Large intestine (tissue), 3 donors: ENCODE data around the gene NT5C2. TPM values are rescaled to one million over a fixed set of nuclear protein-coding genes. Genes with fewer than 3 reads are reported as not detected.
A peak's percentile ranks its signal among the peaks of the same experiment; 100 is the strongest.
"Not testable (repeated sequence)": the region's sequence is repeated elsewhere in the genome, so short reads cannot be mapped to it uniquely, and the experiment has no call there.

ENCODE experiments used
- DNase-seq, 2 donors: peaks; one replicate each; pipeline versions ENCODE4 v3.0.0 to v3.0.0-alpha.2; 2013
- H3K27ac ChIP-seq: one replicate; pipeline ENCODE4 v1.5.1; 2013; ENCODE audit warnings: low read length
- H3K27me3 ChIP-seq: 2 replicates; pipeline ENCODE4 v1.6.1; 2013; ENCODE audit warnings: low read length; ENCODE audit not compliant: control insufficient read depth, insufficient read depth
- H3K36me3 ChIP-seq: 2 replicates; pipeline ENCODE4 v1.6.1; 2013; ENCODE audit warnings: low read length; ENCODE audit not compliant: control insufficient read depth, insufficient read depth
- H3K4me1 ChIP-seq: one replicate; pipeline ENCODE4 v1.6.1; 2013; ENCODE audit warnings: low read length; ENCODE audit not compliant: control insufficient read depth, insufficient read depth
- H3K4me3 ChIP-seq: one replicate; pipeline ENCODE4 v1.5.1; 2013; ENCODE audit warnings: low read length
- H3K9me3 ChIP-seq: one replicate; pipeline ENCODE4 v1.6.1; 2013; ENCODE audit warnings: mild to moderate bottlenecking, low read depth, low read length, moderate library complexity; ENCODE audit not compliant: control insufficient read depth
- WGBS: methylation state at CpG from one replicate; pipeline ENCODE4 v1.1.5; 2013; ENCODE audit warnings: low lambda C conversion rate; ENCODE audit not compliant: insufficient coverage; 5-methylcytosine and 5-hydroxymethylcytosine counted together
- polyA plus RNA-seq: library from polyadenylated mRNA; unstranded; fragments of 120-200 nt; gene quantifications from one replicate; pipeline ENCODE4 v1.2.1, GENCODE V29; 2013

The NT5C2 gene
- polyA plus RNA-seq, 1 donor, result 63.9 TPM

- Histone ChIP-seq H3K9me3 (no peaks in the 10 kb centered on the region), H3K36me3 (peaks cover 2% of the 10 kb centered on the region), H3K4me1 (no peaks in the 10 kb centered on the region), H3K4me3 (no peak overlapping the region), H3K27ac (no peak overlapping the region), H3K27me3 (no peaks in the 10 kb centered on the region)
- whole genome bisulfite sequencing, result 67% methylated on average over 1 of the region's 3 CpGs
- peak in 1 of 2 donors; percentile 33 for DNase-seq
Observed at GRCh38 chr10:103145860-103146466, 47.1 kb downstream of the NT5C2 start.

GRCh38 chr10:103145046-103145445 is 48.0 kb downstream of the NT5C2 start:
- peak overlapping the region; percentile 34 for H3K27ac ChIP-seq

GRCh38 chr10:103144041-103144440 is 49.0 kb downstream of the NT5C2 start:
- WGBS, result no CpG with 5 or more reads among the region's 2 CpGs
- DNase-seq, result no peak
- no peaks in the 10 kb centered on the region for H3K4me1 ChIP-seq

More at GRCh38 chr10:103145046-103145445, 48.0 kb downstream of the NT5C2 start:
- DNase-seq, result peak in 1 of 2 donors; percentile 8
- no CpG with 5 or more reads among the region's 1 CpG for WGBS
- Histone ChIP-seq H3K27me3 (no peaks in the 10 kb centered on the region), H3K36me3 (peaks cover 9% of the 10 kb centered on the region), H3K4me3 (no peak overlapping the region), H3K4me1 (no peaks in the 10 kb centered on the region), H3K9me3 (no peaks in the 10 kb centered on the region)

GRCh38 chr10:103143641-103144040 is 49.4 kb downstream of the NT5C2 start:
- DNase-seq, H3K27me3 ChIP-seq, H3K4me1 ChIP-seq, H3K4me3 ChIP-seq, H3K9me3 ChIP-seq, H3K27ac ChIP-seq: not testable (repeated sequence)
- WGBS, result no CpG with 5 or more reads among the region's 3 CpGs
- peaks cover 12% of the 10 kb centered on the region for H3K36me3 ChIP-seq

More at GRCh38 chr10:103144041-103144440, 49.0 kb downstream of the NT5C2 start:
- Histone ChIP-seq H3K9me3 (no peaks in the 10 kb centered on the region), H3K27me3 (no peaks in the 10 kb centered on the region), H3K36me3 (peaks cover 12% of the 10 kb centered on the region), H3K27ac (no peak overlapping the region), H3K4me3 (no peak overlapping the region)

GRCh38 chr10:103141950-103142349 is 51.1 kb downstream of the NT5C2 start:
- DNase-seq, result no peak
- H3K27ac ChIP-seq, result no peak overlapping the region

GRCh38 chr10:103140469-103140868 is 52.6 kb downstream of the NT5C2 start:
- no CpG with 5 or more reads among the region's 1 CpG for WGBS
- no peaks in the 10 kb centered on the region for H3K9me3 ChIP-seq
- H3K4me1 ChIP-seq, result no peaks in the 10 kb centered on the region
- DNase-seq, result no peak
- no peaks in the 10 kb centered on the region for H3K27me3 ChIP-seq
- H3K4me3 ChIP-seq, result no peak overlapping the region
- H3K27ac ChIP-seq, result no peak overlapping the region
- H3K36me3 ChIP-seq, result peaks cover 27% of the 10 kb centered on the region

More at GRCh38 chr10:103141950-103142349, 51.1 kb downstream of the NT5C2 start:
- no peak overlapping the region for H3K4me3 ChIP-seq
- H3K9me3 ChIP-seq, result no peaks in the 10 kb centered on the region
- WGBS, result 100% methylated on average over 1 of the region's 2 CpGs
- H3K4me1 ChIP-seq, result no peaks in the 10 kb centered on the region
- H3K36me3 ChIP-seq, result peaks cover 21% of the 10 kb centered on the region
- no peaks in the 10 kb centered on the region for H3K27me3 ChIP-seq

GRCh38 chr10:103139803-103140202 is 53.3 kb downstream of the NT5C2 start:
- no peak for DNase-seq
- Histone ChIP-seq H3K27ac (no peak overlapping the region), H3K4me3 (no peak overlapping the region), H3K27me3 (no peaks in the 10 kb centered on the region), H3K4me1 (no peaks in the 10 kb centered on the region), H3K9me3 (no peaks in the 10 kb centered on the region), H3K36me3 (peaks cover 31% of the 10 kb centered on the region)
- 100% methylated on average over 1 of the region's 3 CpGs for WGBS

GRCh38 chr10:103135168-103135567 is 57.9 kb downstream of the NT5C2 start:
- no CpG with 5 or more reads among the region's 3 CpGs for WGBS
- not testable (repeated sequence) for H3K4me1 ChIP-seq, H3K9me3 ChIP-seq, DNase-seq, H3K27me3 ChIP-seq, H3K4me3 ChIP-seq, H3K27ac ChIP-seq
- peaks cover 34% of the 10 kb centered on the region for H3K36me3 ChIP-seq

GRCh38 chr10:103130910-103131309 is 62.2 kb downstream of the NT5C2 start:
- peaks cover 25% of the 10 kb centered on the region for H3K36me3 ChIP-seq
- no peak overlapping the region for H3K27ac ChIP-seq
- DNase-seq, result no peak
- H3K27me3 ChIP-seq, result no peaks in the 10 kb centered on the region
- H3K4me3 ChIP-seq, result no peak overlapping the region
- H3K9me3 ChIP-seq, result peaks cover 3% of the 10 kb centered on the region
- WGBS, result no CpG with 5 or more reads among the region's 1 CpG
- no peaks in the 10 kb centered on the region for H3K4me1 ChIP-seq

- WGBS, result no CpG with 5 or more reads among the region's 5 CpGs
- H3K4me3 ChIP-seq, H3K27me3 ChIP-seq, H3K4me1 ChIP-seq, H3K9me3 ChIP-seq, DNase-seq, H3K27ac ChIP-seq: not testable (repeated sequence)
- peaks cover 22% of the 10 kb centered on the region for H3K36me3 ChIP-seq
Observed at GRCh38 chr10:103130180-103130579, 62.9 kb downstream of the NT5C2 start.

GRCh38 chr10:103127241-103127640 is 65.8 kb downstream of the NT5C2 start:
- 89% methylated on average over 1 of the region's 1 CpG for WGBS

More at GRCh38 chr10:103127241-103127640, 65.8 kb downstream of the NT5C2 start:
- H3K27me3 ChIP-seq, result no peaks in the 10 kb centered on the region
- DNase-seq, result no peak
- no peak overlapping the region for H3K4me3 ChIP-seq
- H3K9me3 ChIP-seq, result peaks cover 3% of the 10 kb centered on the region
- peaks cover 15% of the 10 kb centered on the region for H3K36me3 ChIP-seq
- no peaks in the 10 kb centered on the region for H3K4me1 ChIP-seq
- H3K27ac ChIP-seq, result no peak overlapping the region
